ENCODE measurements around the gene FSIP1.

FSIP1 gene

DNA sequence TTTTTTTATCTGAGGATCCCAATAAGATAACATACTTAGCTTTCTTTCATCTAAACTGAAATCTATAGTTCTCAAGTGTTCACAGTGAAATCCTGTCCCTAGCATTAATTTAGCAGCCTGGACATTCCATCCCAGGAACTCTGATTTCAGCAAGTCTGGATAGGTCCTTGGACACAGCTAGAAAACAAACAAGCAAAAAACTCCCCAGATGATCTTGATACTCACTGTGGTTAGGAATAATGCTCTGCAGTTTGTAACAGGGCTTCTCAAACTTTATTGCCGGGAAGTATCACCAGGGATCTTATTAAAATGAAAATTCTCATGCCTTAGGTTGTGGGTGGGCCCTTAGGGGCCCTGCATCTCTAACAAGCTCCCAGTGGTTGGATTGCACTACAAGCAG lies 177.5 kb downstream of the FSIP1 start:
- Histone ChIP-seq H3K9me3 (peaks cover under 1% of the 10 kb centered on the region), H3K36me3 (no peaks in the 10 kb centered on the region), H3K27me3 (no peaks in the 10 kb centered on the region), H3K4me3 (ENCODE audit: low read depth in 1 of 2, low read length in 1 of 2) (no peak overlapping the region), H3K4me1 (ENCODE audit: control insufficient read depth in 1 of 2, insufficient read depth in 1 of 2, low read depth in 1 of 2, low read length in 1 of 2) (no peaks in the 10 kb centered on the region), H3K27ac (no peak overlapping the region)
- TF ChIP-seq, protein P1, sequence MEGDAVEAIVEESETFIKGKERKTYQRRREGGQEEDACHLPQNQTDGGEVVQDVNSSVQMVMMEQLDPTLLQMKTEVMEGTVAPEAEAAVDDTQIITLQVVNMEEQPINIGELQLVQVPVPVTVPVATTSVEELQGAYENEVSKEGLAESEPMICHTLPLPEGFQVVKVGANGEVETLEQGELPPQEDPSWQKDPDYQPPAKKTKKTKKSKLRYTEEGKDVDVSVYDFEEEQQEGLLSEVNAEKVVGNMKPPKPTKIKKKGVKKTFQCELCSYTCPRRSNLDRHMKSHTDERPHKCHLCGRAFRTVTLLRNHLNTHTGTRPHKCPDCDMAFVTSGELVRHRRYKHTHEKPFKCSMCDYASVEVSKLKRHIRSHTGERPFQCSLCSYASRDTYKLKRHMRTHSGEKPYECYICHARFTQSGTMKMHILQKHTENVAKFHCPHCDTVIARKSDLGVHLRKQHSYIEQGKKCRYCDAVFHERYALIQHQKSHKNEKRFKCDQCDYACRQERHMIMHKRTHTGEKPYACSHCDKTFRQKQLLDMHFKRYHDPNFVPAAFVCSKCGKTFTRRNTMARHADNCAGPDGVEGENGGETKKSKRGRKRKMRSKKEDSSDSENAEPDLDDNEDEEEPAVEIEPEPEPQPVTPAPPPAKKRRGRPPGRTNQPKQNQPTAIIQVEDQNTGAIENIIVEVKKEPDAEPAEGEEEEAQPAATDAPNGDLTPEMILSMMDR (IDR thresholded peaks at IDR 0.05) = no peak

DNA sequence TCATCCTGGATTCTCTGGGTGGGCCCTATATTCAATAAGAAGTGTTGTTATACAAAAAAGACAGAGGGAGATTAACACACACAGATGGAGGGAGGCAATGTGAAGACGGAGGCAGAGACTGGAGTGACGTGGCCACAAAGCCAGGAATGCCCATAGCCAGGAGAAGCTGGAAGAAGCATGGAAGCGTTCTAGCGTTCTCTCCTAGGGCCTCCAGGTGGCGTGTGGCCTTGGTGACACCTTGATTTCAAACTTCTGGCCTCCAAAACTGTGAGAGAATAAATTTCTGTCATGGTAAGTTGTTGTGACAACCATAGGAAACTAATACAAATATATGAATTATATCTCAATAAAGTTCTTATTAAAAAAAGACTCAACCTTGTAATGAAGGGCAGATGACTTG lies 180.5 kb downstream of the FSIP1 start:
- TF ChIP-seq, protein P1 (IDR thresholded peaks at IDR 0.05) = no peak
- H3K4me1 ChIP-seq (ENCODE audit: control insufficient read depth in 1 of 2, insufficient read depth in 1 of 2, low read depth in 1 of 2, low read length in 1 of 2) = no peaks in the 10 kb centered on the region
- H3K36me3 ChIP-seq = no peaks in the 10 kb centered on the region
- no peaks in the 10 kb centered on the region for H3K27me3 ChIP-seq
- H3K4me3 ChIP-seq (ENCODE audit: low read depth in 1 of 2, low read length in 1 of 2) = no peak overlapping the region
- no peaks in the 10 kb centered on the region for H3K9me3 ChIP-seq
- no peak overlapping the region for H3K27ac ChIP-seq

DNA sequence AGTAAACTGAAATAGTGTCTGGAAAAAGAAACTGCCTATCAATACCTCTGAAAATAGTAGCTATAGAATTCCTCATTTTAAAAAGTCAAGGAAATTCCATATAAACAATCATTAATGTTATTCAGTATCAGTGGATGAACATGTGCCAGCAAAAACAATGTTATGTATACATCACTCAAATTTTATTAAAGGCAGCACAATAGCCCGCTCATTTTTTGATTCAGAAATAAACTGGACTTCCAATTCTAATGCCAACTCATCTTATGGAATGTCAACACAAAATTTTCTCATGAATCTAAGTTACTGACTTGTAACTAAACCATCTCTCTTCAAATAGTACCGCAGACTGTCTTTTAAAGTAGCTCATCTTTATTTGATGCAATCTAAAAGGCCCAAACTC lies 182.8 kb downstream of the FSIP1 start:
- TF ChIP-seq, protein P1 (IDR thresholded peaks at IDR 0.05) = no peak
- Histone ChIP-seq H3K27me3 (no peaks in the 10 kb centered on the region), H3K4me3 (ENCODE audit: low read depth in 1 of 2, low read length in 1 of 2) (no peak overlapping the region), H3K4me1 (ENCODE audit: control insufficient read depth in 1 of 2, insufficient read depth in 1 of 2, low read depth in 1 of 2, low read length in 1 of 2) (no peaks in the 10 kb centered on the region), H3K9me3 (no peaks in the 10 kb centered on the region), H3K36me3 (no peaks in the 10 kb centered on the region), H3K27ac (no peak overlapping the region)

DNA sequence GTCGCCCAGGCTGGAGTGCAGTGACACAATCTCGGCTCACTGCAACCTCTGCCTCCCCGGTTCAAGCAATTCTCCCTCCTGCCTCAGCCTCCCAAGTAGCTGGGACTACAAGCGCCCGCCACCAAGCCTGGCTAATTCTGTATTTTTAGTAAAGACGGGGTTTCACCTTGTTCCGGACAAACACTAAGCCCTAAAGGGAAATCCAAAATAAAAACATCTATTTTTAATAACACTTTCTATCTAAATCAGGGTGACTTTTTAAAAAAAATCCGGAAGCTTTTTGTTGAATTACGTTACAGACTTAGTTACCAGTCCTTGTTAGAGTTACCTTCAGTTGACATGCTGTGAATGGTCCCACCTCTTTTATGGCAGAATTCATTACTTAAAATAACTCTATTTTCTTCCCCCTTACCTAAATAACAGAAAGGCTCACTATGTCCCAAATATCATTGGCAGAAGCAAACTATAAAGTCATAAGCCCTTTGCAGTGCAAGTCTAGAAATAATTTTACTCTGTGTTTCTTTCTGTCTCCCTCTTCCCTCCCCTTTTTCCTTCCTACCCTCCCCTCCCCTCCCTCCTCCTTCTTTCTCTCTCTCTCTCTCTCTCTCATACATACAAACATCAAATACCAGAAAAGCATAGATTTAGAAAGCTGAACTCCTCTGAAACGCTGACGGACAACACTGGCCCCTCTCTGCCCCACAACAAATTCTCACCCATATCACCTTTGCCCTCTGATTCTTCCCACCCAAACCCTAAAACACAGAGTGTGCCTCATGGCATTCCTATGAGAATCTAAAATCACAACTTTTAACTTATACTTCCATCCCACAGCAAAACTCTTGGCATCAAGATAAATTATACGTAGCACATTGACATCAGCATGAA lies 183.4 kb downstream of the FSIP1 start:
- no peaks in the 10 kb centered on the region for H3K27me3 ChIP-seq
- no peaks in the 10 kb centered on the region for H3K36me3 ChIP-seq
- H3K27ac ChIP-seq = no peak overlapping the region
- no peak overlapping the region for H3K4me3 ChIP-seq (ENCODE audit: low read depth in 1 of 2, low read length in 1 of 2)
- H3K4me1 ChIP-seq (ENCODE audit: control insufficient read depth in 1 of 2, insufficient read depth in 1 of 2, low read depth in 1 of 2, low read length in 1 of 2) = no peaks in the 10 kb centered on the region
- no peaks in the 10 kb centered on the region for H3K9me3 ChIP-seq
- TF ChIP-seq, protein P1 (IDR thresholded peaks at IDR 0.05) = no peak

DNA sequence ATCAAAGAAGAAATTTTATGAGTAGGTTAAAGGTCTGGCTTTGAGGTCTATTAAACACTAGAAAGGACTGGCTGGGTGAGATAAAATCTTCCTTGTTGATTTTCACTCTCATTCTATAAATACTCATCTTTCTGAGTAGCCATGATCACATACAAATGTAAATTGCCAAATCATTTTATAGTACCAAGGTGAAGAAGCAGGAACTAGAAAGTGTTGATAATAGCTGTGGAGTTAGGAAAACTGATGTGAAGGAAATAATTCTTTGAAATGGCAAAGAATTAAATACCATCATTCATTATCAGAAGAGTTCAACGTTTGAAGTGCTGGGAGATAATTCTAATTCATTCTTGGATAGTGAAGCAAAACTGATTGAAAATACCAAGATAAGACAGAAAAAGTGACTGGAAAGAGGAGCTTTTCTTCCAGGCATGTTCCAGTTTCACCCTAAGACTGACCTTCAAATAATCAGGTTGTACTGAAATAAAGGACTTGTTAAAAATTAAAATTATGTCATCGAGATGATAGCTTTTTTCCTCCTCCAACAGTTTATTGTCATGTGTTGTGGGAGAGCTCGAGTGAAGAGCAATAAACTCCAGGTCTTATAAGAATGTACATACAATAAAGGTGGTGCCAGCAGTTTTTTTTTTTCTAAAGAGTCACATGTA lies 184.3 kb downstream of the FSIP1 start:
- H3K9me3 ChIP-seq = no peaks in the 10 kb centered on the region
- no peaks in the 10 kb centered on the region for H3K27me3 ChIP-seq
- no peak overlapping the region for H3K4me3 ChIP-seq (ENCODE audit: low read depth in 1 of 2, low read length in 1 of 2)
- TF ChIP-seq, protein P1 (IDR thresholded peaks at IDR 0.05) = no peak
- no peak overlapping the region for H3K27ac ChIP-seq
- no peaks in the 10 kb centered on the region for H3K4me1 ChIP-seq (ENCODE audit: control insufficient read depth in 1 of 2, insufficient read depth in 1 of 2, low read depth in 1 of 2, low read length in 1 of 2)
- no peaks in the 10 kb centered on the region for H3K36me3 ChIP-seq
